HG02763 (cell line): ENCODE results near the gene KNCN.

Source experiments
- ATAC-seq: cut with Tn5 transposase; IDR thresholded peaks from one replicate; pipeline ENCODE4 v1.9.1; 2021; ENCODE audit warnings: mild to moderate bottlenecking, moderate library complexity; ENCODE audit not compliant: unreplicated experiment

The KNCN gene

DNA sequence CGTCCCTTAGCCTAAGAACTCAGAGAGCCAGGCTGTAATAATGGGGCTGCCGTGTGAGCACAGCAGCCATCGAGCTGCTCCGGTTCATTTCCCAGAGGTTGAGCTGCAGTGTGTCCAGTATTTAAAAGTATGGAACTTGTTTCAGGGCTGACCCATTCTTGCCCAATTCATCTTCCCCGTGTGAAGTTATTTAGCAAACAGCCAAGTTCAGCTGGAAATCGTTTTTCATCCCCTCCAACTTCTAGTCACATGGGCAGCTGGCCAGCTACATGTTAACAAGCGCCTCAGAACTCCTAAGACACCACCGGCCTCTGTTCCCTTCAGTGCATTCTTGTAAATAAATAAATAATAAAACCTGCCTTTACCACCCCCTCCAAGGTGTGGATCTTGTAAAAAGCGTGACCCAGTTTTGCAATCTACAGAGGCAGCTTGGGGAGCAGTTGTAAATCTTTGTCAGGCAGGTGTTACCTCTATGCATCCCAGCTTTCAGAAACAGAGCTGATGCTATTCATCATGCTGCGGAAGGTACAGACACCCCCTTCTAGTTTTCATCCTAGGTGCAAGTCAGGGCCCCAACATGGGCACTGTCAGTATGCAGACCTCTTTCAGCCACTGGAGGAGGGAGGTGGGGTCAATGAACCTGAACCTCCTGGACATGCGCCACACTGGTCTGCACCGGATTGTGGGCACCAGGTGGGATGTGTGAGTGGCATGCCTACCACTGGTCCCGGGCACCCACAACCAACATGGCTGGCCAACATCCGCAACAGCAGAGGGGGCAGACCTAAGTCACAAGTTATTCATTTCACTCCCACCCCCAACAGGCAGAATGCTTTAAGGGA, 18.7 kb upstream of the KNCN start:
- ATAC-seq, result no peak

DNA sequence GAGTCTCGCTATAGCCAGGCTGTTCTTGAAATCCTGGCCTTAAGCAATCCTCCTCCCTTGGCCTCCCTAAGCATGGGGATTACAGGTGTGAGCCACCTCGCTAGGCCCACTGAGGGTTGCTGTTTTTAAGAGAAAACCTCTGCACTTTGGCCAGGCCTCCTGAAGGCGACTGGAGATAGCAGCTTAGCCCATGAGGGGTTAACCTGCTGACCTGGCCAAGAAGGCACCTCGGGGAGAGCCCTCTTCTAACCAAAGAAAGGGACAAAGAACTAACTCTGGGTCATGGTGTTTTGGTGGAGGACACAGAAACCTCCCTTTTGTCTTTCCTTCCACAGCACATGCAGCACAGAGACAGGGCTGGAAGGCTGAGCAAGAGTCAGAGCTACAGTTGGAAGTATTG, 17.7 kb upstream of the KNCN start:
- no peak for ATAC-seq

DNA sequence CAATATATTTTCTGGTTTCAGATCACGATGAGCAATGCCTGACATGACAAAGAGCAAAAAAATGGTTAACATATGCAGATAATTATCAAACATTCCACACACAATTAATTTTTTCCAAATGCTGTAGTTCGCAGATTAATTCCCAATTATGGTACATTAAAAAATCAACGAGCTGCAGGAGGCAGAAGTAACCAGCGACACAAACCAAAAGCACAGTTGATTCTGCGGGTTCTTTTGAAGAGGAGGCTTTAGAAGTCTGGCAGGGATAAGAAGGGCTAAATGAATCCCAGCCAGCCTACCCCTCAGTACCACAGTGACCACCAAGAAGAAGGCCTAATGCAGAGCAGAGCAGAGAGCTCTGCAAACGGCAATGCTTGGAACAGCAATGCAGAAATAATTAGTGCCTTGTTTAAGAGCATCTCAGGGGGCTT, 17.0 kb upstream of the KNCN start:
- ATAC-seq, result no peak

DNA sequence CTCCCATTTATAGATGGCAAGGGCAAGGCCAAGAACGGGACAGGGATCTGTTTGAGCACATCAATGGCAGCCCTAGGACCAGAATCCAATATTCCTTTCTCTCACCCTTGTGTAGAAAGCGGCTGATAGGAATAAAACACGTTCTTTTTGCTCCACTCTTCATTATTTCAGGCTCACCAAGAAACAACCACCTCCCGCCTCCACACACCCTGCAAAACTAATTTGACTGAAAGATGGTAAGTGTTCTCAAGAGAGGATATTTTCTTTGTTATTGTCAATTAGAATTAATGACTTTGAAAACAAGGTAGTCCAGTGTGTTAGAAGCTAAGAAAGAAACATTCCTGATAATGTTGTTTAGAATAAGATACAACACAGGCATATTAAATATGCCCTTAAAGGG, 11.9 kb upstream of the KNCN start:
- ATAC-seq, result no peak

DNA sequence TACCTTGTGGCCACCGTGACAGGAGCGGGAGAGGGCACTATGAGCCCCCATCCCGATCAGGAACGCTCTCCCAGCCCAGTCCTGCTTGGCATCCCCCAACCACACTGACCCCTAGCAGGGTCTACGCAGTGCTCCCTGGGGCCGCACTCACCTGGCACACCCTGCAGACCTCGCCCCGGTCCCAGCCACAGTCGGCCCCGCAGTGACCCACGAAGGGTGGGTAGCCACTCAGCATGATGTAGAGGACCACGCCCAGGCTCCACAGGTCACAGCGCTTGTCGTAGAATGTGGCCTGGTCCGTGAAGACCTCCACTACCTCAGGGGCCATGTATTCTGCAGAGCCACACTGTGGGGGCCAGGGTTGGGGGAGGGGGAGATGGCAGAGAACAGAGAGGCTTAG, 11.1 kb upstream of the KNCN start:
- no peak for ATAC-seq

DNA sequence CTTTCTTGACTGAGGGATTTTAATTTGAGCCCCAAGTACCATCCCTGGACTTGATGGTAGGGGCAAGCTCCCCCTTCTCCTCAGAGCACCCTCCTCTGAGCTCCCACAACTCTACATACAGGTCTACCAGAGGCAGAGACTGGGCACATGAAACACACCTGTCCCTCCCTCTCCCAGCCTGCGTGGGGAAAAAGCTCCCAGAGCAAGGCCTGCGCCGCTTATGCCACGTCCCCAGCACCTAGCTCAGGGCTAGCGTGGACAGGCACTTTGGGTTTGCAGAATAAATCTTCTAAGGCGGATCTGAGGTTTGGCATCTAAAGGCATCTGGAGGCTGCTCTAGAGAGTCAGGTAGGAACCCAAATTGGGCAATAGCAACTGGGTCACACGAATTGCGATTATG, 7.5 kb upstream of the KNCN start:
- no peak for ATAC-seq

DNA sequence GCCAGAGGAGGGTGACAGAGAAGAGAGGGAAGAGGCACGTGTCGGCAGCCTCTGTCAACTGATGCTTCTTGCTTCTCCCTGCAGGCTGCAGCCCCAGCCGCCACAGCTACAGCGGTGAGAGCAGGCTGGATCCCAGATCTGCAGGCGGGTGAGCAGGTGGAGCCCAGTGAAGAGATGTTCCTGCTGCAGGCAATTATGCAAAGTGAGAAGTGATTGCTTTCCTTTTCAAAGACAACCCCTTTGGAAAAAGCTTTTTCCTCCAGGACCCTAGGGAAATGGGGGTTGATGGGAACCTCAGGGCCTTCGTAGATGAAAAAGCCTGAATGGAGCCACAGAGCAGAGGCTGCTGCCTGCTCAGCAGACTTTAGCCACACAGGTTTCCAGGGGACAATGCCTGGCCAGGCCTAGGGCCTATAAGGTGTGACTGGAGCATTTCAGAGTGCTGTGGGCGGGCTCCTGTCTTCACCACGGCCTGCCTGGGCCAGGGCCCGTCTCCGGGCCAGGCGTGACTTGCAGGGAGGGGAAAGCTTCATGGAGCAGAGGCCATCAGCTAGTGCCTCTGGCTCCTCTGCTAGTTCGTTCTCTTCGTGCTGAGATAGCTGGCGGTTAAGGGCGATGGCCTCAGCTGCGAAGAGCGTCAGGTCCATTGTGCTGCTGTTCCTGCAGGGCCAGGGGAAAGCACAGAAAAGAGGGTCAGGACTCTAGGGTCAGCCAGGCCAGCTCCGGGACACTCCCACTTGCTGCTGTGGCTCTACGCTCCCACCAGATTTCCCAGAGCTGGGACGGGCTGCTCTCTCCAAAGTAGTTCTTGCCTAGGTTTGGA, 6.9 kb upstream of the KNCN start:
- ATAC-seq, result no peak

DNA sequence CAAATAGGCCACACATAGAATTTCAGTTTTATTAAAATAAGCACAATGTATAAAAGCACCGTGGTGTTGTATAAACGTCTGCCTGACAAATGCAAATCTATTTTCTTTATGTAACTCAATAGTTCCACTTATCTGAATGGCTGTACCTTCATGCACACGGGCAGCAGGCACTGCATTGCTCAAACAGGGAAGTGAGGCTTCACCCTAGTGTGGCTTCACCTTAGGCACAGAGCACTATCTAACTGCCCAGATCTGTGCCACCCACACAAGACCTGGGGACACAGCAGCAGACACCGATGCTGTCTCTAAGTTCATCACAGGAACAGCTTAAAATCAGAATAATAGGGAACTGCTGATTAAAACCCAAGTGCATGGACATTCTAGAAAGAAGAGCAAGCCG, 6.0 kb upstream of the KNCN start:
- no peak for ATAC-seq

DNA sequence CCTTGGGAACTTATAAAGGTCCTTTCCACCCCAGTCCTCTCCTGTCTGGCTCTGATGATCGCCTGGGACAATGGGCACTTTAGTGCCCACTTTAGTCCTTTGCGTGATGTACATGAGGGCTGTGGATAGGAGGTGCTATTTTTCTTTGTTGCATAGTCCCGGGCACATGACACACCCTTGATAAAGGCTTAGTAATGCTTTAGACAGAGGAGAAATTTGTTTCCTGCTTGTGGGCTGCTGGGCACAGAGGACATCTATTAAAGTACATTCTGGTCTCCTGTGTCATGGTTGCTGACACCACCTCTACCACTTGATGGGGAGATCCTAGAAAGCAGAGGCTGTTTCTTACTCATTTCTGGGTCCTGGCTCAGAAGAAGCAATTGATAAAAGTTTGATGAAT, 5.4 kb upstream of the KNCN start:
- no peak for ATAC-seq

DNA sequence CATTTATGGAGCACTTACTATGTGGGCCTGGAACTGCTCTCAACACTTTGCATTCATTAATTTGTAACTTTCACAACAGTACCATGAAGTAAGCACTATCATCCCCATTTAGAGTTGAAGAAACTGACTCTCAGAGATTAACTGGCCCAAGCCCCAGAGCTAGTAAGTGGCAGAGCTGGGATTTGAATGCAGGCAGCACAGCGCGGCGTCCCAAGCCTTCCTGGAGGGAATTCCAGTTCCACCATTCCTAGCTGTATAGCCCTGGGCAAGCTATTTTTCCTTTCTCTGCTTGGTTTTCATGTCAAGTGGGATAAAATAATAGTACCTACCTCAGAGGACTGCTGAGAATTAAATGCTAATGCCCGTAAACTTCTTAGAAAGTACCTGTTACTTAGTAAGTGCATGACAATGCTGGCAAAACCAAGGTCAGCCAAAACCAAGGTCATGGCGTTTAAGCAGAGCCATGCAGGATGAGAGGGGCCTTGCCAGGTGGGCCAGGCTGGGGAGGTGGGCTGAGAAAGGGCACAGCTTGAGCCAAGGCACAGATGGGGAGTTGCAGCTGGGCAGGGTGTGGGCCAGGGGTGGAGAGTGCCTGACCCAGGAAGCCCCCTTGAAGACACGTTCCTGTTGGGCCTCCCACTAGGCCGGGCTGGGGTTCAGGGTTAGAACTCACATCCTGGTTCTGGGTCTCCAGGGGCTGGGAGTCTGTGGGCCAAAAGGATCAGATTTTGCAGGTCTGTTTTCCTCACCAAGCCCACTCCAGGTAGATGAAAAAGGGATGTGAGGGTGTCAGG, 4.6 kb upstream of the KNCN start:
- no peak for ATAC-seq

DNA sequence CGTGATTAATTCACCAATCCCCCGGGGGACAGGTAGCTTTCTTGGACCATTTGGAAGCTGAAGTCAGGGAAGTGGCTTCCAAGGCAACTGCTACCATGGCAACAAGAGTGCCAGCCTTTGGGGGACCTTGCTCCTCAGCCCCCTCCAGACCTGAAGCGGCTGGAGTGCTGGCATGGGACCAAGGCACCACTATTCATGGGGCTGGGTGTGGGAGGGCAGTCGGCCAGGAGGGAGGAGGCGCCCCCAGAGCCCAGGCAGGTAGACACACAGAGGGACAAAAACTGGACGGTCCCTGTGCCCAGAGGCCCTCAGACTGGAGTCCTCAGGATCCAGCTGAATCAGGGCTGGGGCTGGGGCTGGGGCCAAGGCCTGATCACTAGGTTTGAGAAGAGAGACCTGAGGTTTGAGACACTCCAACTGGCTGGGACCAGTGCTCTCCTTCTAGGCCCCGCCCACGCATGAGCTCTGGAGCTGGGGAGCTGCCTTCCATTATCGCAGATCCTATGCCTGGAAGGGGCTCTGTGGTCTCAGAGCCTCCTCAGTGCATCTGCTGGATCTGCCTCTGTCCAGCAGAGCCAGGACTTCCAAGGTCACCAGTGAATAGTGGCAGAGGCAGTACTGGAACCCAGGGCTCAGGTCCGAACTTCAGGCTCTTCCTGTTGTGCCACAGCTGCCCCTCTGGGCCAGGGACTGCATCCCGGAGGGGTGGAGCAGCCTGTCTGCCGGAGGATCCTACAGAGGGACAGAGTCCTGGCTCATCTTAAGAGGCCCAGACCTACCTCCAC, 3.3 kb upstream of the KNCN start:
- ATAC-seq, result no peak

DNA sequence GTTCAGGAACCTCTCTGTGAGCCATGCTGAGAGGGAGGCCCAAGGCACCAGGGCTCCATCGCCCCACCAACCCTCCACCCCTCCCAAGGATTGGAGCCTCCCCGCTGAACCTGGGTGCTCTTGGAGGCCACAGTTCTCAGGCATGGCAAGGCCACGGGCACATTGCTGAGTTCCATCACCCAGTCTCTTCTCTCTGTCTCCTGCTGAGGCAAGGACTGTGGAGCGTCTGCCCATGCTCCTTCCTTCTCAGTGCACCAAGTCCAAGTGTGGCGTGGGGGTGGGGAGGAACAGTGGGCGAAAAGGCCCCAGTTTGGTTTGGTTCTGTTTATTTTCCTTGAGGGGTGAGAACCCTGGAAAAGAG, 2.8 kb upstream of the KNCN start:
- ATAC-seq, result no peak

DNA sequence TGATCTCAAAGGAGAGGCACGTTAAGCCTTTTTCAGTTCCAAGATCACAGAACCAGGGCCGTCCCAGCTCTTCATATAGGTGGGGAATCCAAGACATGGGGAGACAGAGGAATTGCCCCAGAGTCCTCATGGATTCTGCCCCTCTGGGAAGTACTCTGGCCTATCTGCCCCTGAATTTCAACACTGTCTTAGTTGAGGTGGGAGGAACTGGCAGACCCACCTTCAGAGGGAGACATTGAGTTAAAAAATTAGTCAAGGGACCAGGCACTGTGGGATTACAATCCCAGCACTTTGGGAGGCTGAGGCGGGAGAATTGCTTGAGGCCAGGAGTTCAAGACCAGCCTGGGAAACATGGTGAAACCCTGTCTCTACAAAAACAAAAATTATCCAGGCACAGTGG, 2.1 kb upstream of the KNCN start:
- no peak for ATAC-seq

DNA sequence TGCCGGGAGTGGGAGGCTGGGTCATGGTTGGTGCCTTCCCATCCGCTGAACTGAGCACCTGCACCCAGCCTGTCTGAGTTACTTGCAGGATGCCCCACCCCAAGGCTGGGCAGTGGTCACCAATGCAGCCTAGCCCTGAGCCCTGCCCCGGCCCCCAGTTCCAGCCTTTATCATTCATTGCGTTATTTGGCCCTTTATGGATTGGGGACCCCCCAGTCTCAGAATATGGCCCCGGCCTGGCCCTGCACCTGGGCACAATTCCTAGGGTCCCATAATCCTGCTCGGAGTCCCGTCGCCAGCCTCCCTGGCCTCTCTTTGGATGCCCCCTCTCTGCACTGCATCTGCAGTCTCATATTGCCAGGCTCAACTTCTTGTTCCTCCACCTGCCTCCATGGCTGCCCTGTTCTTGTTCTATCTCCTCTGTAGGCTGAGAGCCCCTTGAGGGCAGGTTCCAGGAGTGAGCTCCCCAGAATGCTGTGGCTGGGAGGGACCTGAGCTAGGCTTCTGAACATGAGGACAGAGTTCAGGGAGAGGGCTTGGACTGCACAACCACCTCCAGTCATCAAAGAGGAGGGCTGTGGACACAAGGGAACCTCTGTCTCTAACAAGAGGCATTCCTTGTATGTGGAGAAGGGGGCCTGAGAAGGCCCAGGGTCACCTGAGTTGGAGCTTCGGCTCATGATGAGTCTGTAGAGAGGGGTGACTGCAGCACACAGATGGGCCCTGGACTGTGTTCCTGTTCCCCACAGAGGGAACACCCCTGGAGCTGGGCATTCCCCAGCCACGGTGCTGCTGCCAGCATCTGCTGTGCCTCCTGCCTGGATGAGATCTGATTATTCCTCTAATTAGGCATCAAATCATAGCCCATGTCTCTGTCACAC, 1.1 kb upstream of the KNCN start:
- ATAC-seq, result no peak

DNA sequence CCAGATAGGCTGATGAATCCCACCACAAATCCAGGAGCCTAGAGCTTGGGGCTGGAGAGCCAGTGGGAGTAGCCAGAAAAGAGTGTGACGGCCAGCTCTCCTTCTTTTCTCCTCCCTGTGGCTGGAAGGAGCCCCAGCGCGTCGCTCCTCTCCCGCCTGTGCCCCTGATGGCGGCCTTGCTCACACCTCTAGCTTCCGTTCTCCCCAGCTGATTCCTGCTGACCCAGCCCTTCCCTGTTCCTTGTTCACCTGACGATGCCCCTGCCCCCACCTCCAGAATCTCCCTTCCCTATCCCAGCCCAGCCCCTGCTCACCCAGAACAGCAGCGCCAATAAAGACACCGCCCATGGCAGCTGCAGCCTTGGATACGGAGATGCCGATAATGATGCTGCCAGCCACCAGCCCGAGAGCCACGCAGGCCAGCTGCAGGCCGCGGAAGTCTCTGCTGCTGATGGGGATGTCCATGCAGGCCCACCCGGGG, 656 bp downstream of the KNCN start:
- ATAC-seq, result no peak

DNA sequence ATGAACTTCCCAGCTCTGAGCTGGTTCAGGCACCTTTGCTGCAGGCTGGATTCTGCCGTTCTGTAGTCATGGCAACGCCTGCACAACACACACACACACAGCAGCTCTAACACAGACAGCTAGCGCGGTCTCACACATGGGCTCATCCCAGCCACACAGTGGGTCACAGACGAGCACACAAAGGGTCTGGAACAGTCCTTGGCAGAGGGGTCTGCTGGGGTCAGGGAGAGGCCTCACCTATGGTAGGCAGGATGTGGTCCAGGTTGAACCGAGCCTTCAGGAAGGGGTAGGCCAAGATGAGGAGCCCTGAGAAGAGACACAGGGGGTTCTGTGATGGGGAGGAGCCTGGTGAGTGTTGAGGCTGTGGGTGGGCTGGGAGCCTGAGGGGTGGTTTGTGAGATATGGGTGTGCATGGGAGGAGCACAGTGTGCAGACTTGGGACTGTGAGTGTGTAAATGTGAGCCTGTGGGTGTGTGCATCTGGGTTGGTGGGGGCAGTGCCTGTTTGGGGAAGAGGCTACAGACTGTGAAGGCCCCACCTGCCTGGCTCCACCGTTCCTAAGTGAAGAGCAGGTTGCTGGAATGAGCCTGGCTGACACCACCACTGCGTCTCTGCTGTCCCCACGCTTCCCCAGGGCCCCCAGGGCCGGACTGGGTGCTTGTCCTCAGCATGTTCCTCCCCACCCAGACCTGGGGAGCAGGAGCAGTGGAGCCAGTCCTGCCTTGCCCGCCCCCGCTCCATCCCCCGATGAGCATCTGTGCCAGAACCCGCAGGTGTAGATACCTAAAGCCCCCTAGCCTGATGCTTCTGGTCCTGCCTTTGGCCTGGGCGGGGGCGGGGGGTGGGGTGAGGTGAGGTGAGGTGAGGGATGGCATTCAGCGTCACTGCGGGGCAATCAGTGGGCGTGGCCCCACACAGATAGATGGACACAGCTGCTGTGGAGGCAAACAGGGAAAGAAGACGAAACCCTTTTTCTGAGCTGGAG, 1.5 kb downstream of the KNCN start:
- no peak for ATAC-seq

DNA sequence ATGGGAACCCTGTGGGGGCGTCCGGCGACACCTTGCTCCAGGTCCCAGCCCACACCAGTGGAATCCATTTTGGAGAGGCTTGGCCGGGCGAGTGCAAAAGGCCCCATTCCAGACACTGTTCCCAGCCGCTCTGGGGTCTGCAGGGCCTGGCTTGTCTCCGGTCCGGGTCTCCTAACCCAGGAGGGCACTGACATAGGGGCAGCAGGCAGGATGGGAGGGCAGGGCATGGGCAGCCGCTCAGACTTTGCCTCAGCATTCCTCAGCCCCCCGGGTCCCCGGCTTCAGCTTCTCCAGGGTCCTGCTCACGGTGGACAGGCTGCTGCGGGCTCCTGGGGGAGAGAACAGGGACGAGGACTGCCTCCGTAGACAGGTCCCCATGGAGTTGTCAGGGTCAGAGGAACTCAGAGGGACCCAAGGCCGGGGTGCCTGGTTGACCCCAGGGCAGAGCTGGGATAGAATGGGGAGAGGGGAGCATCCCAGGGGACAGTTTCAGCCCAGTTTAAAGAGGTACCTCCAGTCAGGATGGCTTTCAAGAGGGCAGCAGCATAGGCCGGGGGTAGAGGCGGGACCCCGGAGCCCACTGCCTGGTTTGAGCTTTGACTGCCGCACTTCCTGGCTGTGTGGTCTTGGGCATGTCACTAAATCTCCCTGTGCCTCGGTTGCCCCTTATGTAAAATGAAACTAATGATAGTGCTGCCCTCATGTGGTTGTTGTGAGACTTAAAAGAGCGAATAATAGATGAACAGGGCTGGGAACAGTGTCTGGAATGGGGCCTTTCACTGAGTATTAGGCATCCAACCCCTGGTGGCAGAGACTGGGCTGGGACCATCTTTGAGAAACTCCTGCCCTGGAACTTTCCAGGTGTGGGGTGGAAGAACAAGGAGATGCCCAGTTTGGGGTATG, 3.7 kb downstream of the KNCN start:
- no peak for ATAC-seq
